Mesothelial cell of epicardium (in vitro differentiated cells): ENCODE measurements around the gene ITGAE. TPM values are rescaled to one million over a fixed set of nuclear protein-coding genes. Genes with fewer than 3 reads are reported as not detected.
"Not testable (repeated sequence)": the region's sequence is repeated elsewhere in the genome, so short reads cannot be mapped to it uniquely, and the experiment has no call there.

ENCODE experiments used
- DNase-seq, 2 experiments: peaks; one replicate each; pipeline ENCODE4 v3.0.0; 2021; ENCODE audit warnings: low spot score in 2 of 2; ENCODE audit not compliant: unreplicated experiment in 2 of 2
- H3K27ac Mint-ChIP-seq: 2 replicates; pipeline ENCODE4 v1.8.0; 2021; ENCODE audit warnings: mixed read lengths
- H3K27me3 Mint-ChIP-seq: 2 replicates; pipeline ENCODE4 v1.8.0; 2021; ENCODE audit warnings: low read depth, mixed read lengths
- H3K36me3 Mint-ChIP-seq: 2 replicates; pipeline ENCODE4 v1.8.0; 2021; ENCODE audit warnings: mixed read lengths
- H3K4me1 Mint-ChIP-seq: 2 replicates; pipeline ENCODE4 v1.8.0; 2021; ENCODE audit warnings: mixed read lengths
- H3K4me3 Mint-ChIP-seq: 2 replicates; pipeline ENCODE4 v1.8.0; 2021; ENCODE audit warnings: mild to moderate bottlenecking, moderate library complexity, mixed read lengths
- H3K9me3 Mint-ChIP-seq: 2 replicates; pipeline ENCODE4 v1.8.0; 2021; ENCODE audit warnings: mixed read lengths
- CTCF ChIP-seq: fragments of 200-600 bp; sonication (generic); IDR thresholded peaks from one replicate; pipeline ENCODE4 v1.5.0; 2021; ENCODE audit warnings: antibody characterized with exemption; ENCODE audit not compliant: unreplicated experiment
- total RNA-seq: library from RNA; stranded (reverse); gene quantifications from 3 replicates; pipeline ENCODE4 v1.2.1, GENCODE V29; 2021

Gene ITGAE
- total RNA-seq, 1 donor from 2014 or later, result 20.4 TPM

- Mint-ChIP-seq H3K4me3 (peak within 1 kb of the TSS; percentile 96), H3K27ac (peak within 1 kb of the TSS; percentile 97), H3K9me3 (no peaks in the 10 kb centered on the region), H3K36me3 (peaks cover 10% of the 10 kb centered on the region), H3K27me3 (peaks cover 12% of the 10 kb centered on the region), H3K4me1 (peaks cover 16% of the 10 kb centered on the region)
- peak; percentile 98 for TF ChIP-seq CTCF
- peak; percentile 87 to 92 for DNase-seq
These were observed 44.8 kb upstream of the ITGAE start, which contains the start of gene NCBP3 for GRCh38 chr17:3845621-3846436. NCBP3 (minus strand) TSS chr17:3846246; CDS start chr17:3846223, 23 bp downstream.

- H3K36me3 Mint-ChIP-seq, result peaks cover 13% of the 10 kb centered on the region
- H3K4me1 Mint-ChIP-seq, result peaks cover 16% of the 10 kb centered on the region
These were observed 44.3 kb upstream of the ITGAE start for GRCh38 chr17:3845291-3845620.

GRCh38 chr17:3844556-3844955 lies 43.6 kb upstream of the ITGAE start:
- Mint-ChIP-seq H3K4me1 (peaks cover 16% of the 10 kb centered on the region), H3K4me3 (peak overlapping the region; percentile 96), H3K36me3 (peaks cover 19% of the 10 kb centered on the region)
- not testable (repeated sequence) for DNase-seq, H3K27ac Mint-ChIP-seq, H3K27me3 Mint-ChIP-seq, H3K9me3 Mint-ChIP-seq

More at GRCh38 chr17:3845291-3845620, 44.3 kb upstream of the ITGAE start:
- H3K27ac Mint-ChIP-seq, result peak overlapping the region; percentile 97
- no peak for DNase-seq
- H3K27me3 Mint-ChIP-seq, result peaks cover 8% of the 10 kb centered on the region
- peak overlapping the region; percentile 96 for H3K4me3 Mint-ChIP-seq
- no peak for TF ChIP-seq CTCF
- H3K9me3 Mint-ChIP-seq, result no peaks in the 10 kb centered on the region

- DNase-seq, result no peak
- Mint-ChIP-seq H3K9me3 (no peaks in the 10 kb centered on the region), H3K4me3 (peak overlapping the region; percentile 96), H3K27me3 (peaks cover 3% of the 10 kb centered on the region), H3K4me1 (peaks cover 16% of the 10 kb centered on the region), H3K36me3 (peaks cover 20% of the 10 kb centered on the region), H3K27ac (peak overlapping the region; percentile 57)
- no peak for TF ChIP-seq CTCF
These were observed 43.0 kb upstream of the ITGAE start for GRCh38 chr17:3843935-3844516.

- Mint-ChIP-seq H3K27ac (no peak overlapping the region), H3K9me3 (no peaks in the 10 kb centered on the region), H3K36me3 (peaks cover 42% of the 10 kb centered on the region), H3K4me3 (no peak overlapping the region), H3K27me3 (no peaks in the 10 kb centered on the region), H3K4me1 (no peaks in the 10 kb centered on the region)
- no peak for TF ChIP-seq CTCF
- DNase-seq, result no peak
These were observed 37.2 kb upstream of the ITGAE start for GRCh38 chr17:3838206-3838605.

- H3K36me3 Mint-ChIP-seq, result peaks cover 43% of the 10 kb centered on the region
- no peak overlapping the region for H3K27ac Mint-ChIP-seq
- H3K9me3 Mint-ChIP-seq, result no peaks in the 10 kb centered on the region
- no peak overlapping the region for H3K4me3 Mint-ChIP-seq
- TF ChIP-seq CTCF, result no peak
- no peaks in the 10 kb centered on the region for H3K27me3 Mint-ChIP-seq
- no peaks in the 10 kb centered on the region for H3K4me1 Mint-ChIP-seq
- no peak for DNase-seq
These were observed 35.6 kb upstream of the ITGAE start for GRCh38 chr17:3836551-3836950.
